Trophoblast cell (in vitro differentiated cells and primary cell): Measurements from ENCODE around the gene SLC1A3.
A peak's percentile ranks its signal among the peaks of the same experiment; 100 is the strongest.

Source experiments
- DNase-seq, 2 donors: peaks; one replicate each; pipeline ENCODE4 v3.0.0-alpha.2; 2016
- H2AFZ ChIP-seq: 2 replicates; pipeline ENCODE4 v1.6.1; 2013; ENCODE audit warnings: low read length, moderate library complexity, mild to moderate bottlenecking; ENCODE audit not compliant: insufficient read depth, poor library complexity
- H2AK5ac ChIP-seq: 2 replicates; pipeline ENCODE4 v1.6.1; 2013; ENCODE audit warnings: mild to moderate bottlenecking, low read length
- H2BK120ac ChIP-seq: 2 replicates; pipeline ENCODE4 v1.6.1; 2013; ENCODE audit warnings: low read length, mild to moderate bottlenecking, moderate library complexity; ENCODE audit not compliant: insufficient read depth, poor library complexity
- H2BK12ac ChIP-seq: 2 replicates; pipeline ENCODE4 v1.6.1; 2013; ENCODE audit warnings: mild to moderate bottlenecking, low read length, moderate library complexity
- H2BK5ac ChIP-seq: 2 replicates; pipeline ENCODE4 v1.6.1; 2013; ENCODE audit warnings: low read length, low read depth, moderate library complexity, mild to moderate bottlenecking; ENCODE audit not compliant: poor library complexity
- H3K14ac ChIP-seq: 2 replicates; pipeline ENCODE4 v1.6.1; 2013; ENCODE audit warnings: mild to moderate bottlenecking, low read length
- H3K18ac ChIP-seq: 2 replicates; pipeline ENCODE4 v1.6.1; 2013; ENCODE audit warnings: mild to moderate bottlenecking, low read length
- H3K23ac ChIP-seq: 2 replicates; pipeline ENCODE4 v1.6.1; 2013; ENCODE audit warnings: low read length
- H3K27ac ChIP-seq: 2 replicates; pipeline ENCODE4 v1.5.1; 2013; ENCODE audit warnings: low read depth, mild to moderate bottlenecking, inconsistent platforms, low read length, moderate library complexity
- H3K27me3 ChIP-seq: 2 replicates; pipeline ENCODE4 v1.6.1; 2013; ENCODE audit warnings: inconsistent platforms, mild to moderate bottlenecking, low read length, moderate library complexity; ENCODE audit not compliant: insufficient read depth
- H3K36me3 ChIP-seq, 2 experiments: 1 replicate in 1 of 2; 2 replicates in 1 of 2; pipeline ENCODE4 v1.6.1; 2013; ENCODE audit warnings: low read length in 2 of 2, mild to moderate bottlenecking in 2 of 2, moderate library complexity in 1 of 2; ENCODE audit not compliant: insufficient read depth in 2 of 2, control insufficient read depth in 1 of 2
- H3K4ac ChIP-seq: 2 replicates; pipeline ENCODE4 v1.6.1; 2013; ENCODE audit warnings: low read depth, mild to moderate bottlenecking, low read length, moderate library complexity
- H3K4me1 ChIP-seq, 2 experiments: 1 replicate in 1 of 2; 2 replicates in 1 of 2; pipeline ENCODE4 v1.6.1; 2013; ENCODE audit warnings: low read length in 2 of 2, mild to moderate bottlenecking in 2 of 2, moderate library complexity in 1 of 2; ENCODE audit not compliant: insufficient read depth in 2 of 2, control insufficient read depth in 1 of 2
- H3K4me2 ChIP-seq: 2 replicates; pipeline ENCODE4 v1.6.1; 2013; ENCODE audit warnings: inconsistent platforms, mild to moderate bottlenecking, low read length, moderate library complexity
- H3K4me3 ChIP-seq: 2 replicates; pipeline ENCODE4 v1.5.1; 2013; ENCODE audit warnings: mild to moderate bottlenecking, low read depth, low read length, inconsistent platforms
- H3K79me1 ChIP-seq: one replicate; pipeline ENCODE4 v1.6.1; 2013; ENCODE audit warnings: low read length
- H3K79me2 ChIP-seq: 2 replicates; pipeline ENCODE4 v1.6.1; 2013; ENCODE audit warnings: low read length, mild to moderate bottlenecking; ENCODE audit not compliant: control insufficient read depth, insufficient read depth, poor library complexity
- H3K9ac ChIP-seq: 2 replicates; pipeline ENCODE4 v1.6.1; 2013; ENCODE audit warnings: mild to moderate bottlenecking, low read length
- H3K9me3 ChIP-seq: 2 replicates; pipeline ENCODE4 v1.6.1; 2013; ENCODE audit warnings: low read depth, mild to moderate bottlenecking, control low read depth, inconsistent platforms, low read length; ENCODE audit not compliant: insufficient read depth
- H4K12ac ChIP-seq: 2 replicates; pipeline ENCODE4 v1.6.1; 2013; ENCODE audit warnings: low read depth, mild to moderate bottlenecking, low read length, moderate library complexity
- H4K8ac ChIP-seq: 2 replicates; pipeline ENCODE4 v1.6.1; 2013; ENCODE audit warnings: low read depth, mild to moderate bottlenecking, low read length, moderate library complexity
- H4K91ac ChIP-seq: one replicate; pipeline ENCODE4 v1.6.1; 2013; ENCODE audit warnings: low read depth, mild to moderate bottlenecking, low read length, moderate library complexity
- WGBS: extraction: QIAGEN DNeasy Blood & Tissue Kit; methylation state at CpG from one replicate; pipeline ENCODE4 v1.1.7; 2013; ENCODE audit warnings: missing lambda C conversion rate; ENCODE audit not compliant: insufficient read length, insufficient coverage; ENCODE audit errors: extremely low coverage; 5-methylcytosine and 5-hydroxymethylcytosine counted together

Gene SLC1A3

DNA sequence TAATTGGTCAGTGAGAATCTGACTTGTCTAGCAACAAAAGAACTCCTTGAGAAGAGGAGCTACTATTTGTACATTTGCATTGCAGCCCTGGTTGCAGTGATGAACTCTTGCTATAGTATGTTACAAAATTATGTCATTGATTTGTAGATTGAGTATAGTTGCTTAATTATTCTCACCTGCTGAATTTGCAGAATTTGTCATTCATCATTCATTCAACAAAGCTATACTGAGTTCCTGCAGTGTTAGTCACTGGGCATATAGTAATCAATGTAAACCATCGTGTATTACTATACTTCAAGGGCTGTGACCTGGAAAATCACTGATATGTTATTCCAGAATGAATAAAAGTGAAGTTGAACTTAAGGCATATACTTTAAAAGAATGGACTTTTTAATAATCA, 50.1 kb downstream of the SLC1A3 start:
- Histone ChIP-seq H3K4ac (no peak overlapping the region), H3K4me2 (no peak overlapping the region)

DNA sequence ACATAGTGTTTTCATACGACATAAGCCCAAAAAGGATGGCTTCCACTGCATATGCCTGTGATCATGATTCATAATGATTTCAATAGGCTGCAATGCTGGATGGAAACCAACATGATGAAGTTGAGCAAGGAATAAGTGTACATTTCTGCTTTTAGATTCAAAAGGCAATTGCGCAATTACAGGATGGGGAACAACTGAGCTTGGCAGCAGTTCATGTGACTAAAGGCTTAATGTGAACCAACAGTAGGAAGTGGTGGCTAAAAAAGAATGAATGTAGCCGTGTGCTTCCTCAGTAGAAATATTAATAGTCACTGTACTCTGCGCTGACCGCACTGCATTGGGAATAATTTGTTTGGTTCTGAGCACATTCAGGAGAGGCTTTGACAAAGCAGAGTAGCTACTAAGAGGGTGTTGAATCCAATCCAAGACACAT, 51.2 kb downstream of the SLC1A3 start:
- Histone ChIP-seq H3K4me1 (peaks cover 24 to 26% of the 10 kb centered on the region in 2 experiments), H3K27me3 (no peaks in the 10 kb centered on the region), H3K79me1 (peaks cover 17% of the 10 kb centered on the region), H3K14ac (no peak overlapping the region), H2BK120ac (peak overlapping the region; percentile 4), H2AK5ac (no peak overlapping the region), H3K18ac (no peak overlapping the region), H4K91ac (no peak overlapping the region), H3K79me2 (peaks cover 6% of the 10 kb centered on the region), H2BK12ac (no peak overlapping the region), H3K23ac (no peak overlapping the region), H4K8ac (no peak overlapping the region), H3K9ac (no peak overlapping the region), H3K4ac (no peak overlapping the region), H3K4me2 (no peak overlapping the region), H3K27ac (peak overlapping the region; percentile 27), H3K4me3 (no peak overlapping the region), H3K9me3 (no peaks in the 10 kb centered on the region), H2AFZ (no peak overlapping the region), H2BK5ac (peak overlapping the region; percentile 36), H4K12ac (no peak overlapping the region), H3K36me3 (peaks cover 1 to 5% of the 10 kb centered on the region in 2 experiments)
- WGBS: no CpG with 5 or more reads among the region's 5 CpGs
- peak; percentile 32 to 66 for DNase-seq

More for the DNA sequence above, 50.1 kb downstream of the SLC1A3 start:
- Histone ChIP-seq H3K79me1 (peaks cover 8% of the 10 kb centered on the region), H2AK5ac (no peak overlapping the region), H3K27me3 (no peaks in the 10 kb centered on the region), H3K23ac (no peak overlapping the region), H2AFZ (no peak overlapping the region), H3K27ac (no peak overlapping the region), H3K36me3 (peaks cover 0 to 8% of the 10 kb centered on the region in 2 experiments), H3K79me2 (peaks cover 3% of the 10 kb centered on the region), H2BK120ac (no peak overlapping the region), H3K4me1 (peaks cover 13 to 16% of the 10 kb centered on the region in 2 experiments), H3K9me3 (no peaks in the 10 kb centered on the region), H3K4me3 (no peak overlapping the region), H2BK12ac (no peak overlapping the region), H3K14ac (no peak overlapping the region), H3K9ac (no peak overlapping the region), H4K12ac (no peak overlapping the region), H4K8ac (no peak overlapping the region), H3K18ac (no peak overlapping the region), H4K91ac (no peak overlapping the region), H2BK5ac (no peak overlapping the region)
- no CpG with 5 or more reads among the region's 1 CpG for WGBS
- DNase-seq: no peak

DNA sequence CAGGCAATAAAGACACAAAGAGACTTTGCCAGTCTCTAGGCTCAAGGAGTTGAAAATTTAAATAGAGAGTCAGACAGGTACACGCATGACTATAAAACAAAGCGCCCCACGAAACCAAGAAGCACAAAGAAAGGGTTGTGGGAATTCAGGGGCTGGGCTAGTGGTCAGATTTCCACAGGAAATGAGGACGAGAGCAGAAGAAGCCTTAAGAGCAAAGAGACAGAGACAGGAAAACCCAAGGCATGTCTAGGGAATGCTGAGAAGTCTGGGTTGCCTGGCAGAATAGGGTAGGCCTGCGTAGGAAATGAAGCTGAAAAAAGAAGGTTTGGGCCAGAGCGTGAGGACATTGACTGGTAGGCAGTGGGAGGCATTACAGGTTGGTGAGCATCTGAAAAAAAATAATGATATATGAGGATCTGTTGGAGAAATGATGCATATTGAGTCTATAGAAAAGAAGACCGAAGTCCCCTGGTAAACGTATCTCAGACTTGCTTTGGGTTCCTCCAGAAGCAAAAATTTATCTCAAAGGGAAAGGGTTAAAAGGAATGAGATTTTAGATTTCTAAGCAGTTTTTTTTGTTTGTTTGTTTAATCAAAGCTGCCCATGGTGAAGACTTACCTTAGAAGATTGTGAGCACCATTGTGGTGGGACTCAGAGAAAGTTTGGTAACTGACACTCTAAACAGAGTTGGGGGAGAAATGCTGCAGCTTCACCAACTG, 51.8 kb downstream of the SLC1A3 start:
- Histone ChIP-seq H2AFZ (no peak overlapping the region), H4K91ac (peak overlapping the region; percentile 60), H3K4me3 (no peak overlapping the region), H3K36me3 (peaks cover 2 to 6% of the 10 kb centered on the region in 2 experiments), H4K12ac (no peak overlapping the region), H3K23ac (no peak overlapping the region), H2BK5ac (peak overlapping the region; percentile 36), H3K9ac (no peak overlapping the region), H3K4ac (no peak overlapping the region), H3K27me3 (no peaks in the 10 kb centered on the region), H3K4me1 (peaks cover 25 to 28% of the 10 kb centered on the region in 2 experiments), H3K79me2 (peaks cover 6% of the 10 kb centered on the region), H3K4me2 (no peak overlapping the region), H3K79me1 (peaks cover 18% of the 10 kb centered on the region), H2BK120ac (peak overlapping the region; percentile 38), H2AK5ac (no peak overlapping the region), H3K14ac (no peak overlapping the region), H3K18ac (no peak overlapping the region), H2BK12ac (peak overlapping the region; percentile 92), H3K27ac (peak overlapping the region; percentile 27), H3K9me3 (no peaks in the 10 kb centered on the region), H4K8ac (no peak overlapping the region)
- DNase-seq: no peak
- no CpG with 5 or more reads among the region's 8 CpGs for WGBS

DNA sequence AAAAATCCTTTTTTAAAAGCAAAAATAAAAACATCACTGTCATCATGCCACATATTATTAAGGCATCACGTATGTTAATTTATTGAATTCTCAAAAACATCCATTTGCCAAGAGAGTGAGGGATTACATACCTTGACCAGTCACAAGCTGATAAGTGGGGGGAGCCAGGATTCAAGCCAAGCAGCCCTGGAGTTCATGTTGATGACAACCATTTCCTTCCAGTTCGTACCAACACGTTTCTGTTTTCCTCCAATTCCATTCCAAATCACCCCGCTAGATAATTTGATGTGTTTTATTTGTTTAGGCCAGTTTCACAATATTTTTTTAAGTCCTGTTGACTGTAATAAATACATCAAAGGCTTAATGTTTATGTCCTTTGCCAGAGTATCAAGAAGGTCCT, 53.0 kb downstream of the SLC1A3 start:
- Histone ChIP-seq H3K23ac (no peak overlapping the region), H4K91ac (peak overlapping the region; percentile 70), H3K4ac (no peak overlapping the region), H3K79me1 (peaks cover 21% of the 10 kb centered on the region), H3K79me2 (peaks cover 6% of the 10 kb centered on the region), H3K4me1 (peaks cover 25 to 28% of the 10 kb centered on the region in 2 experiments), H2AK5ac (no peak overlapping the region), H3K36me3 (peaks cover 2% of the 10 kb centered on the region in 2 experiments), H3K18ac (no peak overlapping the region), H2BK120ac (no peak overlapping the region), H2BK5ac (no peak overlapping the region), H3K9ac (no peak overlapping the region), H3K9me3 (no peaks in the 10 kb centered on the region), H3K27me3 (no peaks in the 10 kb centered on the region), H3K4me3 (no peak overlapping the region), H3K4me2 (no peak overlapping the region), H4K8ac (no peak overlapping the region), H2AFZ (no peak overlapping the region), H2BK12ac (peak overlapping the region; percentile 77), H3K27ac (peak overlapping the region; percentile 4), H4K12ac (no peak overlapping the region), H3K14ac (no peak overlapping the region)
- WGBS: no CpG with 5 or more reads among the region's 4 CpGs
- DNase-seq: no peak
